Measurements from ENCODE around the gene MTREX. TPM values are rescaled to one million over a fixed set of nuclear protein-coding genes. Genes with fewer than 3 reads are reported as not detected.

Gene MTREX
- total RNA-seq, 1 experiment from 2014 or later, result 100 TPM

GRCh38 chr5:55440188-55440646, 132.4 kb downstream of the MTREX start:
- in situ Hi-C loops (cut with HindIII; ENCODE audit: low pct_unique_long_range_greater_than_20kb, low sequenced_read_pairs), result no loop called here
- no peak for DNase-seq (ENCODE audit: low read depth, low spot score)

GRCh38 chr5:55441107-55441771, 133.4 kb downstream of the MTREX start:
- no peak for DNase-seq (ENCODE audit: low read depth, low spot score)
- in situ Hi-C loops (cut with HindIII; ENCODE audit: low pct_unique_long_range_greater_than_20kb, low sequenced_read_pairs), result no loop called here

DNA sequence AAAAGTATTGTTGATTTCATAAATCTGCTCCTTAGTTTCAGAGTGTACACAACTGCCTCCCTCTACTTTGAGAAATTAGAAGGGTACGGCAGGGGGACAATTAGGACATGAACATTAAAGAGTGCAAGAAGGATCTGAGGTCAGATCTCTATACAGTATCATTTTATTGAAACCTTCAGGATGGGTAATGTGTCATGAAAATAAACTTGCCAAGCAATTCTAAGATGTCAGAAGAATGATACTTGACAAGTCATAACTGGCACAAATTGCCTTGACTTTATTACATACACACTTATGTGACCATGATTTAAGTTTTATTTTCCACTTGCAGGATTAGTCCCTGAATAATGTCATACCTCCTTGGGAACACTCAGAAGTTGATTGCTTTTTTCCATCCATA, 134.2 kb downstream of the MTREX start:
- DNase-seq (ENCODE audit: low read depth, low spot score), result no peak
- in situ Hi-C loops (cut with HindIII; ENCODE audit: low pct_unique_long_range_greater_than_20kb, low sequenced_read_pairs), result no loop called here

DNA sequence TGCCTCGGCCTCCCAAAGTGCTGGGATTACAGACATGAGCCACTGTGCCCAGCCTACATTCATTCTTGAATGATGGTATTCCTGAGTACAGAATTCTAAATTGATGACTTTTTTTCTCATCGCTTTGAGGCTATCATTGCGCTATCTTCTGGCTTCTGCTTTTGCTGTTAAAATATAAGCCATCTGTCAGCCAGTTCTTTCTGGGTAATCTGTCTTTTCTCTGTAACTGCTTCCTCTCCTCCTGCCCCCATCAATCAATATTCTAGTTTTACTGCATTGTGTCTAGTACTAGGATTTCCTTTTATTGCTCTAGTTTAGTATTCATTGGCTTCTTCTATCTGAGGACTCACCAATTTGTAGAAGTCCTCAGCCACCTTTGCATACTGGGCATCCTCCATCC, 138.0 kb downstream of the MTREX start:
- in situ Hi-C loops (cut with HindIII; ENCODE audit: low pct_unique_long_range_greater_than_20kb, low sequenced_read_pairs), result no loop called here
- DNase-seq (ENCODE audit: low read depth, low spot score), result no peak

DNA sequence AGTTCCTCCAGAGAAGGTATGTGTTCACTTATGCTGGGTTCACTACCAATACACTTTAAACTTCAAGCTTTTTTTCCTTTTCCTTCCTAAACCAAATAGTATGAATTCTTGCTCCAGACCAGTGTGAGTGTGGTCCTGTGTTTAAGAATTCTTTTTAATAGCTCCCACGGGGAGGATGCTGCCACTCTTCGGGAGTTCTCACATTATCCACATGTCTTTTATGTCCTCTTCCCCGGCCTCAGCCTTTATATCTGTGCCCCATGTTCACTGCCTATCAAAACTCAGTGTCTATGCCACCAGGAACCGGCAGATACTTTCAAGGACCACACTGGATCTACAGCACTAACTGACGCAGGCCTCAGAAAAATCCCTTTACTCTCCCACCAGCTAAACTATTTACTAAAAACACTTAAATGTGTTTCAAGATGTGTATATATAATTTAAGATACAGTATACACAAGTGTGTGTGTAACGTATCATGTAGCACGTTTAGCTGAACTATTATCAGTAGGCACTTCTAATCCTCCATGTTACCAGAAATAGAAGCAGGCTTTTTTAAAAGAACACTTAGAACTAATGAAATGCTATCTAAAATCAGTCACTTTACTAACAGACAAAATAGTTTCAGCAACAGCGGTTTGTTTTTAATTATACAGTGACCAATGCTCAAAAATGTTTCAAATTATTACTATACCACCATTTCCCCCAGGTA, 139.0 kb downstream of the MTREX start:
- in situ Hi-C loops (cut with HindIII; ENCODE audit: low pct_unique_long_range_greater_than_20kb, low sequenced_read_pairs), result no loop called here

GRCh38 chr5:55450050-55450765, 142.4 kb downstream of the MTREX start:
- in situ Hi-C loops (cut with HindIII; ENCODE audit: low pct_unique_long_range_greater_than_20kb, low sequenced_read_pairs), result no loop called here

More for the DNA sequence above, 139.0 kb downstream of the MTREX start:
- DNase-seq (ENCODE audit: low read depth, low spot score), result no peak

DNA sequence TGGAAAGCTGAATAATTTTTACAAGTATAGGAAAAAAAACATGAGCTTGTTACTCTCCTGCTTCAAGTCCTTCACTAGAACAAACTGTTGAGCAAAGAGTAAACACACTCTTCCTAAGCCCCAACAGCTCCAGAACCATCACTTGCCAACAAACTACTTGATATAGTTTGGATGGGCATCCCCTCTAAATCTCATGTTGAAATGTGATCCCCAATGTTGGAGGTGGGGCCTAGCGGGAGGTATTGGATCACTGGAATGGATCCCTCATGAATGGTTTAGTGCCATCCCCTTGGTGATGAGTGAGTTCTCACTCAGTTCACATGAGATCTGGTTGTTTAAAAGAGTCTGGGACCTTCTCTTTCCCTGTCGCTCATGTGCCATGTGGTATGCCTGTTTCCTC, 144.2 kb downstream of the MTREX start:
- in situ Hi-C loops (cut with HindIII; ENCODE audit: low pct_unique_long_range_greater_than_20kb, low sequenced_read_pairs), result no loop called here
- DNase-seq (ENCODE audit: low read depth, low spot score), result no peak

More at GRCh38 chr5:55450050-55450765, 142.4 kb downstream of the MTREX start:
- no peak for DNase-seq (ENCODE audit: low read depth, low spot score)

- in situ Hi-C loops (cut with HindIII; ENCODE audit: low pct_unique_long_range_greater_than_20kb, low sequenced_read_pairs), result no loop called here
- DNase-seq (ENCODE audit: low read depth, low spot score), result no peak
Measured at GRCh38 chr5:55453211-55453610, 145.4 kb downstream of the MTREX start.

DNA sequence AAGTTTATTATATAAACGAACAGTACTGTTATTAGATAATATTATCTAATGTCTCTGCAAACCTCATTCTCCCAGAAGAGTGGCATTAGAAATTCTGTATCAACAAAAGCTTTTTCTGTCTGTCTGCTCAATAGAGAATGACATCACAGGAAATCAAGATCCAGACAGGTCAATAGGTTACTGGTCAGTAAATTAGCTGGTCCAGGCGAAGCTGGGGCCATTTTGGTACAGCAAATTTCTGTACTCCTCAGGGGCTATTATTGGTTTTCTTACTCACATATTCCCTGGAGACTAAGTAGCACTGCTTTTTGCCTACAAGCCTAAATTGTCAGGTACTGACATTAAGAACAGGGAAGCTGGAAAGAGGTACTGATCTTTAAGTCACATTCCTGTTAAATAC, 146.5 kb downstream of the MTREX start:
- no peak for DNase-seq (ENCODE audit: low read depth, low spot score)

GRCh38 chr5:55456216-55456895, 148.6 kb downstream of the MTREX start:
- DNase-seq (ENCODE audit: low read depth, low spot score), result no peak

More for the DNA sequence above, 146.5 kb downstream of the MTREX start:
- in situ Hi-C loops (cut with HindIII; ENCODE audit: low pct_unique_long_range_greater_than_20kb, low sequenced_read_pairs), result no loop called here

GRCh38 chr5:55459572-55459971, 151.8 kb downstream of the MTREX start:
- in situ Hi-C loops (cut with HindIII; ENCODE audit: low pct_unique_long_range_greater_than_20kb, low sequenced_read_pairs), result no loop called here
- no peak for DNase-seq (ENCODE audit: low read depth, low spot score)

More at GRCh38 chr5:55456216-55456895, 148.6 kb downstream of the MTREX start:
- in situ Hi-C loops (cut with HindIII; ENCODE audit: low pct_unique_long_range_greater_than_20kb, low sequenced_read_pairs), result no loop called here

GRCh38 chr5:55463613-55464012, 155.8 kb downstream of the MTREX start:
- in situ Hi-C loops (cut with HindIII; ENCODE audit: low pct_unique_long_range_greater_than_20kb, low sequenced_read_pairs), result no loop called here
- DNase-seq (ENCODE audit: low read depth, low spot score), result no peak

- DNase-seq (ENCODE audit: low read depth, low spot score), result no peak
- in situ Hi-C loops (cut with HindIII; ENCODE audit: low pct_unique_long_range_greater_than_20kb, low sequenced_read_pairs), result no loop called here
Measured at GRCh38 chr5:55467862-55468551, 160.2 kb downstream of the MTREX start.

GRCh38 chr5:55469839-55470238, 162.1 kb downstream of the MTREX start:
- in situ Hi-C loops (cut with HindIII; ENCODE audit: low pct_unique_long_range_greater_than_20kb, low sequenced_read_pairs), result no loop called here
- DNase-seq (ENCODE audit: low read depth, low spot score), result no peak

DNA sequence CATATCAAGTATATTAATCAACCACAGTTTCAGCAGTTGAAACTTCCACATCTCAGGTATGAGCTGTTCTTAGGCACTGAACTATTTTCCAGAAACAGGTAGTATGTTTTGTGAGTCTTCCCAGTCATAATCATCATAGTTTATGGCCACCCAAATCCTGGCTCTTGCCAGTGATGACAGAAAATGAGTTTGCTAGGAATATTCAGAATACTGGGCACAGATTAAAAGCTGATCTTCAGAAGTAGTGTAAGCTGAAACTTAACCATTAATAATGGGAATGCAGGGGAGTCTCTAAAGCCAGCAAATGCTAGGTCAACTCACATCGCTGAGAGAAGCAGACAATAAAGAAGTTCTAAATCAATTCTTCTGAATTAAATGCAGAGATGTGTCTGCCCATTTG, 162.5 kb downstream of the MTREX start:
- in situ Hi-C loops (cut with HindIII; ENCODE audit: low pct_unique_long_range_greater_than_20kb, low sequenced_read_pairs), result no loop called here
- no peak for DNase-seq (ENCODE audit: low read depth, low spot score)

- no peak for DNase-seq (ENCODE audit: low read depth, low spot score)
- in situ Hi-C loops (cut with HindIII; ENCODE audit: low pct_unique_long_range_greater_than_20kb, low sequenced_read_pairs), result no loop called here
Measured at GRCh38 chr5:55471468-55471867, 163.7 kb downstream of the MTREX start.

GRCh38 chr5:55472642-55473041, 164.9 kb downstream of the MTREX start:
- no peak for DNase-seq (ENCODE audit: low read depth, low spot score)
- in situ Hi-C loops (cut with HindIII; ENCODE audit: low pct_unique_long_range_greater_than_20kb, low sequenced_read_pairs), result no loop called here
